Activated CD4-positive, alpha-beta T cell treated with anti-CD3 and anti-CD28 coated beads for 48 hours (primary cell): Measurements from ENCODE around the gene NPHP4.

Experiments
- DNase-seq: peaks from one replicate; pipeline ENCODE4 v3.0.0-alpha.2; 2020

Gene NPHP4

DNA sequence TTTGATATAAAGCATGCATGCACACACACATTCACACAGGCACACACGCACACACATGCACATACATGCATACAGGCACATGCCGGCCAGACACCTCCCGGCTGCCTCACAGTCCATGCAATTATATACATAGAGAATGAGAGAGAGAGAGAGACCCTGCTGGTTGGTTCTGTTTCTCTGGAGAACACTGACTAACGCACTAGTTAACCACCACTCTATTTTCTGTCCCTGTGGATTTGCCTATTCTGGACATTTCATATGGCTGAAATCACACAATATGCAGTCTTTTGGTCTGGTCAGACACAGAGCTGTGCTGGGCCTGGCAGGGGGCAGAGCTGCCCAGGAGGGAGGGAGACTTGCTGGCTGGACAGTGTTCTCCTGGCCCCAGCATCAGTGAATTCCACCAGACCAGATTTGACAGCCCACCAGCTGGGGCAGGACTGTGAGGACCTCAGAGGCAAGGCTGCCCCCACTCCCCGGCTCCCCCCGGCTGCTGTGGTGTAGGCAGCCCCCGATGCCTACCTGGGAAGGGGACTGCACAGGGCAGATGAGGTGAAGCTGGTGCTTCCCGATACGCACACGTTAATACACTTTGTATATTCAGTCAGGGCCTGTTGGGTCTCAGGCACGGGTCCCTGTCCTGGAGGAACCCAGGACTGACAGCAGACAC lies 152.2 kb downstream of the NPHP4 start:
- no peak for DNase-seq

- no peak for DNase-seq
Measured at GRCh38 chr1:5839161-5839880, 152.9 kb downstream of the NPHP4 start.

DNA sequence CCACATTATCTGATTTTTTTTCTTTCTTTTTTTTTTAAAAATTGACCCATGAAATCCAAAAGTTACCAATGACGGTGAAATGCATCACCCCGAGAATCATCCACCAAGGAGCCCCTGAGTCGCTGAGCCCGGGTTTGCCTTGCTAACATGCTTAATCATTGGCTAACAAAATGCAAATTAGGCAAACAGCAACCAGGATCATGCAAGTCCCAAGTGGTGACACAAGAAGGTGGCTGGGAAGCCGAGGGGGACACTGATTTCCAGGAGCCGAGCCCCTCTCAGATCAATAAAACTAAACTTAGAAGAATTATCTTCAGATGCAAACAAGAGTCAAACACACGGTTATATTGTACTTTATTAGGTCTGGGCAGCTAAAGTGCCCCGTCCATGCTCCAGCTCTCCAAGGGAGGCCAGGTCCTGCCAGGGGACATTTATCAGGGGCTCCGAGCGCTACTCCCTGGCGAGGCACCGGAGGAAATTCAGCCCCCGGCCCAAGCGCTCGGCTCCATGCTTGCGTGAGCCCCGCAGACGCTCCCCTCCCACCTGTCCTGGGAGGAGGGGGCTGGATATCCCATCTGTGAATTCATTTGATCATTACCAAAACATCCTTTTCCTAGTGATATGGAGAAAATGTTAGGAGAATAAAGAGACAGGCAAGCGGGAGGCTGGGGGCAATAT lies 154.1 kb downstream of the NPHP4 start:
- no peak for DNase-seq

- DNase-seq, result no peak
Measured at GRCh38 chr1:5836776-5837440, 155.3 kb downstream of the NPHP4 start.

GRCh38 chr1:5835179-5835562 lies 157.1 kb downstream of the NPHP4 start:
- no peak for DNase-seq

DNA sequence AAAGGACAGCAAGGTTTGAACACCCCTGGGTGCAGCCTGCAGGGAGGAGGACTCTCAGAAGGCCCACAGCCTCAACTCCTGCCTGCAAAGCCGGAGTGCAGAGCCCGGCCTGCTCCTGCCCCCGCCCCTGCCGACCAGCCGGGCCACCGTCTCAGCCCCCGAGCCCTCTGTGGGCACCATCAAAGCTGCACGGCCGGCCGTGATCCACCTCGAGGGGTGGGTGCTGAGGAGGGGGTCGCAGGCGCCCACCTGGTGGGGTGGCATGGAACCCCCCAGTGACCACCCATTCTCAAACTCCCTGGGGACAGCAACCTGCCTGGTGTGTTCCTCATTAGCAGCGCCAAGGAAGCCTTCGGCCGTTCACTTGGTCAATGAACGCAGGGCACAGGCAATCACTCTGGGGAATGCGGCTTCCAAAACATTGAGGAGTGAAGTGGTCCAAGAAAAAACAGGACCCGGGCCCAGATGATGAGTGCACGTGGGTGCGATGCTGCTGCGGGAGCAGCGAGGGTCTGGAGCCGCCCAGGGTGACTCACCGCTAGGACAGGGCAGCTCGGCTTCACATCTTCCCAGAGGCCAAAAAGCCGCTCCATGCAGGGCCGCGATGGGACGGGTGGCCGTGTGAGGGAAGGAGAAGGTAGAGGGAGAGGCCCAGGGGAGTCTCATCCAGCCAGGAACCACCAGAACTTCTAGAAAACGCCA lies 157.6 kb downstream of the NPHP4 start:
- DNase-seq, result no peak

- no peak for DNase-seq
Measured at GRCh38 chr1:5833911-5834310, 158.3 kb downstream of the NPHP4 start.

DNA sequence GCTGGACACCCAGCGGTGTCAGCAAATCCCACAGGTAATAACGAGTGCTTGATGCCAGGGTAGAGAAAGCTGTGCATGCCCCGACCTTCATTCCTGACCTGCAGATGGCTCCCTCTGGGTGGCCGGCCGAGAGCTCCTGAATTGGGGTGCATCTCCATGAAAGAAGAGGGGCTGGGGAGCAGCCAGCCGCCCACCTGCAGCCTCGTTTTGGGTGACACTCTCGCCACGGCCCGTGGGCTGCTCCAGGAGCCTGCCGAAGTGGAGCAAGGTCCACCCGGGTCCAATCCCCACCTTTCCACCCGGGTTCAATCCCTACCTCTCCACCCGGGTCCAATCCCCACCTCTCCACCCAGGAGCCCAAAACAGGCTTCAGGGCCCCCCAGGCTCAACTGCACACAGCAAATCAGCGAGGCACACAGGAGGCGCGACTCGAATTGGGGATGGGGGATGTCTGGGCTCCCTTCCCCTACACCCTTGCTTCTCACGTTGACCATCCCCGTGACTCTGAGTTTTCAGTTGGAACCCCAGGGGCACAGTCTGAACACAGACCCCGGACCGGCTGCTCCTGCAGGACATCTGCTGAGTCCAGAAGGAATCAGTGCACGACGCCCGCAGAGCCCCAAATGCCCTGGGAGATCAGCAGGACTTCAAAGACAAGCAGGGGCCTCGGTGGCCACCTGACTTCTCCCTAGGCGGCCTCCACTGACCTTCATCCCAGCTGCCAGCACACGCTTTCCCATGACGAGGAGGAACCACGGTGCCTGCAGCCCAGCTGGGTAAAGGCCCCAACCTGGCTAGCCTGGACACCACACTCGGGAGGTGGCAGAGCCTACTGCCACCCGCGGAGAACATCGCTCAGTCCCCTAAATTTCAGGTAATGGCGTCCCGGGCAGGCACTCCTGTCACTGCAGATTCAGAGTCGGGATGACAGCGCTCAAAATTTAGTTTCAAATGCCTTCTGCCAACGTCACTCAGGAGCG lies 159.0 kb downstream of the NPHP4 start:
- no peak for DNase-seq

GRCh38 chr1:5831600-5832335 lies 160.5 kb downstream of the NPHP4 start:
- DNase-seq, result no peak

- peak; percentile 19 for DNase-seq
Measured at GRCh38 chr1:5830771-5831599, 161.2 kb downstream of the NPHP4 start.

GRCh38 chr1:5829414-5829813 lies 162.8 kb downstream of the NPHP4 start:
- no peak for DNase-seq

DNA sequence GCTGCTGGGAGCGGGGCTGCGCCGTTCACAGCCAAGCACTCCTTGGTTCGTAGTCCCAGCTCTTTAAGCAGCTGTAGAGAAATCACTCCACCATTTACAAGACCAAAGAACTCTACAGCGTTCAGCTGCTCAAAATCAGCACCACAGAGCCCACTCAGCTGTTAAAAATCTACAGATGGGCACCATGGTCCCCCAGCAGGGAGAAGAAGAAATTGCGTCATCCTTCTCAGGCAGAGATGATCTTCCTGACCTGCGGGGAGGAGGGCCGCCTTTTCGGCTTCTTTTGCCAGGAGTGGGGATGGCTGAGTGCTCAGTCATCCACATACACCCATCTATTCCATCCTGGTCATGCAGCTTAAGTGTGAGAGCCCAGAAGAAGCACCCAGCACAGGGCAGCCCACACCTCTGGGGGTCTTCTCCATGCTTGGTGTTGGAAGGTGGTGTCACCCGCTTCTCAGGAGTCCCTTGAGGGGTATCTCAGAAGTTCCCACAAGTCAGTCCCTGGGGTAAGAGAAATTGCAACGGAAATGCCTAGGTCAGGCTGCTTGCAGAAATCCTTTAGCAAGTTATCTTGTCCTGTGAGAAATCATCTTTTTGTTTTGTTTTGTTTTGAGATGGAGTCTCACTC lies 163.8 kb downstream of the NPHP4 start:
- no peak for DNase-seq

GRCh38 chr1:5827516-5827915 lies 164.7 kb downstream of the NPHP4 start:
- no peak for DNase-seq

GRCh38 chr1:5826601-5827000 lies 165.6 kb downstream of the NPHP4 start:
- no peak for DNase-seq

DNA sequence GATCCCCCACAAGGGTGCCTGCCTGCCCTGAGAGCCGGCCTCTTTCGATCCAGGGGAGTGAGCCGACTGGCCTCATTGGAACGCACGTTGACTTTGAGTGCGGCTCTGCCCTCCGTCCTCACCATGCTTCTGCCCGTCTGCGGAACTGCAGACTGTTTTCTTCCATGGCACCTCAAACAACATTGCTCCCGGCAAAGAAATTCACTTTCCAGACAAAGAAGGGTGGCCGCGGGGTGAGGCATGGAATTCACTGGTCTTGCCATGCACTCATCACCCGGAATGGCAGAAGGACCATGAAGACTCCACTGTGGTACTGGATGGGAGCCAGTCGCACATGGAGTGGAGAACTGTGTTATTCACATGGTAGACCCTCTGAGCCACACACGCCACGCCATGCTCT lies 169.5 kb downstream of the NPHP4 start:
- no peak for DNase-seq

DNA sequence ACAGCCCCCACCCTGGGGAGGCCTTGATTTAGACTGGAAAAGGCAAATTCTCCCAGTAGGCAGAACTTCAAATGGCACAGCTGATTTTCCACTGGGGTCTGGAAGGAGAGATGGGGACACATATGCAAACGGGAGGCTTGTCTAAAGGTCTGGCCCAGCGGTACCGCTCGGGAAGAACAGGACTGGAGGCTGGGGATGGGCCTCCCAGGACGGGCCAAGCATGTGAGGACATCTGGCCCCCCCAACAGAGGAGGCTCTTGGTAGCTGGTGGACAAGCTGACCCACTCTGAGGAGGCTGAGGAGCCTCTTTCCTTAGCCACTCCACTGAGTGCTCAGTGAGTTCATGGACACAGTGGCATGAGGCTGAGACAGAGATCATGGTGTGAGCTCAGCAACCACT lies 170.0 kb downstream of the NPHP4 start:
- no peak for DNase-seq

- DNase-seq, result no peak
Measured at GRCh38 chr1:5821540-5822176, 170.6 kb downstream of the NPHP4 start.

- DNase-seq, result no peak
Measured at GRCh38 chr1:5820026-5820421, 172.2 kb downstream of the NPHP4 start.

- DNase-seq, result no peak
Measured at GRCh38 chr1:5819391-5820025, 172.7 kb downstream of the NPHP4 start.
